PFSK-1 (cell line): ENCODE measurements around the gene ZEB2. TPM values are rescaled to one million over a fixed set of nuclear protein-coding genes. Genes with fewer than 3 reads are reported as not detected.
A peak's percentile ranks its signal among the peaks of the same experiment; 100 is the strongest.

ENCODE experiments used
- FOXP2 ChIP-seq: optimal IDR thresholded peaks from 2 replicates; pipeline ENCODE3; 2011; ENCODE audit warnings: borderline replicate concordance, control low read depth, inconsistent platforms; ENCODE audit not compliant: insufficient read depth; ENCODE audit errors: extremely low read length, extremely low read depth
- POLR2AphosphoS5 ChIP-seq: IDR thresholded peaks from 2 replicates; pipeline ENCODE4 v1.6.1; 2012; ENCODE audit warnings: low read depth, mild to moderate bottlenecking, control low read depth, low read length, moderate library complexity
- SIN3A ChIP-seq: IDR thresholded peaks from 2 replicates; pipeline ENCODE4 v1.6.1; 2012; ENCODE audit warnings: mild to moderate bottlenecking, low read length, moderate library complexity, borderline replicate concordance; ENCODE audit not compliant: insufficient read depth
- TAF1 ChIP-seq: IDR thresholded peaks from 2 replicates; pipeline ENCODE4 v1.6.1; 2012; ENCODE audit warnings: low read length, control low read depth, borderline replicate concordance; ENCODE audit not compliant: insufficient read depth
- polyA plus RNA-seq: library from polyadenylated mRNA; unstranded; fragments of >200 nt; gene quantifications from one replicate; pipeline ENCODE4 v1.2.1, GENCODE V29; 2012; ENCODE audit warnings: low read depth, missing spikeins; ENCODE audit not compliant: insufficient read length
- TF ChIP-seq, protein P1 (sequence below), 2 experiments: IDR thresholded peaks; 2 replicates each; pipeline versions ENCODE4 v1.6.1 to v1.8.0; 2011 to 2012; ENCODE audit warnings: low read depth in 2 of 2, low read length in 2 of 2, control low read depth in 1 of 2, inconsistent platforms in 1 of 2, mild to moderate bottlenecking in 1 of 2, moderate library complexity in 1 of 2; ENCODE audit not compliant: insufficient read depth in 1 of 2

Gene ZEB2
- 13.2 TPM for polyA plus RNA-seq

GRCh38 chr2:144519934-144520731 is at the start of gene ZEB2:
TSS of gene ZEB2 (minus strand) at chr2:144520119. CDS start at chr2:144517350, 2,769 bp downstream.
- peak; percentile 86 for TF ChIP-seq TAF1
- peak; percentile 87; the same call in 1 of the 2 replicates for TF ChIP-seq SIN3A
- peak; percentile 89 for TF ChIP-seq POLR2AphosphoS5
- no peak for TF ChIP-seq FOXP2

DNA sequence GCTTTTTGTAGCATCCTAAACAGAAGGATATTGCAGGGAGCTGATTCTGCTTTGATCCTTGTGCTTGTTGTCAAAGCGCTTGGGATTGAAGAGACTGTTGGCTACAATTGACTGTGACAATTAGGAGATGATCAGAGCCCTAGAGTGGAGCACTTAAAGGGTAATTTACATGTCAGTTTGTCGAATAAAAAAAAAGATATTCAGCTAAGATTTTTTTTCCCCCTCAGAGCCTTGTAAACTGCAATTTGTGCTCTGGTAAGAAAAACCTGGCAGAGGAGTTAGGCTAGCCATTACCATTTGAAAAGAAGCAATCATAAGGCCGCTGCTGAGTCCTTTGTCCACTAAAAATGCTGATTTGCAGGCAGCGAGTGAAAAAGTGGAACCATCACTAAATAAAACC is 47.8 kb upstream of the ZEB2 start:
- TF ChIP-seq FOXP2 = no peak
- TF ChIP-seq SIN3A = no peak
- no peak for TF ChIP-seq POLR2AphosphoS5
- no peak for TF ChIP-seq TAF1
- TF ChIP-seq, protein P1, sequence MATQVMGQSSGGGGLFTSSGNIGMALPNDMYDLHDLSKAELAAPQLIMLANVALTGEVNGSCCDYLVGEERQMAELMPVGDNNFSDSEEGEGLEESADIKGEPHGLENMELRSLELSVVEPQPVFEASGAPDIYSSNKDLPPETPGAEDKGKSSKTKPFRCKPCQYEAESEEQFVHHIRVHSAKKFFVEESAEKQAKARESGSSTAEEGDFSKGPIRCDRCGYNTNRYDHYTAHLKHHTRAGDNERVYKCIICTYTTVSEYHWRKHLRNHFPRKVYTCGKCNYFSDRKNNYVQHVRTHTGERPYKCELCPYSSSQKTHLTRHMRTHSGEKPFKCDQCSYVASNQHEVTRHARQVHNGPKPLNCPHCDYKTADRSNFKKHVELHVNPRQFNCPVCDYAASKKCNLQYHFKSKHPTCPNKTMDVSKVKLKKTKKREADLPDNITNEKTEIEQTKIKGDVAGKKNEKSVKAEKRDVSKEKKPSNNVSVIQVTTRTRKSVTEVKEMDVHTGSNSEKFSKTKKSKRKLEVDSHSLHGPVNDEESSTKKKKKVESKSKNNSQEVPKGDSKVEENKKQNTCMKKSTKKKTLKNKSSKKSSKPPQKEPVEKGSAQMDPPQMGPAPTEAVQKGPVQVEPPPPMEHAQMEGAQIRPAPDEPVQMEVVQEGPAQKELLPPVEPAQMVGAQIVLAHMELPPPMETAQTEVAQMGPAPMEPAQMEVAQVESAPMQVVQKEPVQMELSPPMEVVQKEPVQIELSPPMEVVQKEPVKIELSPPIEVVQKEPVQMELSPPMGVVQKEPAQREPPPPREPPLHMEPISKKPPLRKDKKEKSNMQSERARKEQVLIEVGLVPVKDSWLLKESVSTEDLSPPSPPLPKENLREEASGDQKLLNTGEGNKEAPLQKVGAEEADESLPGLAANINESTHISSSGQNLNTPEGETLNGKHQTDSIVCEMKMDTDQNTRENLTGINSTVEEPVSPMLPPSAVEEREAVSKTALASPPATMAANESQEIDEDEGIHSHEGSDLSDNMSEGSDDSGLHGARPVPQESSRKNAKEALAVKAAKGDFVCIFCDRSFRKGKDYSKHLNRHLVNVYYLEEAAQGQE (IDR thresholded peaks at IDR 0.05; ENCODE audit: insufficient read depth in 1 of 2, low read depth in 2 of 2, low read length in 2 of 2) = no peak

DNA sequence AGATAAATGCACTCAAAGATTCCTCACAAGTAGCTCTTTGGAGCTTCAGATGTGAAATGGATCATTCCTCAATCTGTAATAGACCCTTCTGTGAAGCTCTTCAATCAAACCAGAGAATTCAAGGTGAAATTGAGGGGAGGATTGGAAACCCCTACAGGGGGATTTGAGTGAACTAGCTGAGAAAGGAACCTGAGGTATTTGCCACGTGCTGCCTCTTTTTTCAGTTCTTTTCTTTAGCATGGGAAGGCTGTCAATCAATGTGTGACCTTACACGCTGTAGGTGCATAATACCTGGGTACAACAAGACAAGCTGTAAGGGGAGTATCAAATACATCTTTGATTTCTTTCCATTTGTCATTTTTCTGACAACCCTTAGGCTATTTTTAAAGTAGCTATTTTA is 46.5 kb upstream of the ZEB2 start:
- TF ChIP-seq FOXP2 = no peak
- no peak for TF ChIP-seq SIN3A
- no peak for TF ChIP-seq POLR2AphosphoS5
- no peak for TF ChIP-seq TAF1
- TF ChIP-seq, protein P1 (IDR thresholded peaks at IDR 0.05; ENCODE audit: insufficient read depth in 1 of 2, low read depth in 2 of 2, low read length in 2 of 2) = no peak

- TF ChIP-seq TAF1 (no peak), POLR2AphosphoS5 (no peak), FOXP2 (no peak), SIN3A (no peak)
- TF ChIP-seq, protein P1 (IDR thresholded peaks at IDR 0.05; ENCODE audit: insufficient read depth in 1 of 2, low read depth in 2 of 2, low read length in 2 of 2) = no peak
Observed at GRCh38 chr2:144560251-144560650, 40.3 kb upstream of the ZEB2 start.

- TF ChIP-seq, protein P1 (IDR thresholded peaks at IDR 0.05; ENCODE audit: insufficient read depth in 1 of 2, low read depth in 2 of 2, low read length in 2 of 2) = no peak
- TF ChIP-seq TAF1 (no peak), SIN3A (no peak), POLR2AphosphoS5 (no peak), FOXP2 (no peak)
Observed at GRCh38 chr2:144559681-144560080, 39.8 kb upstream of the ZEB2 start.
